ELF-1 (cell line): ENCODE measurements around the gene NPM3.

ENCODE experiments used
- DNase-seq: peaks from one replicate; pipeline ENCODE4 v3.0.0-alpha.2; 2016; ENCODE audit warnings: low read depth, low spot score

The NPM3 gene

GRCh38 chr10:101759309-101760247, 23.7 kb downstream of the NPM3 start:
- DNase-seq: peak; percentile 77

- no peak for DNase-seq
Observed at GRCh38 chr10:101758858-101759257, 24.4 kb downstream of the NPM3 start.

GRCh38 chr10:101752241-101752640, 31.0 kb downstream of the NPM3 start:
- no peak for DNase-seq

- DNase-seq: peak; percentile 85
Observed at GRCh38 chr10:101749047-101750016, 33.9 kb downstream of the NPM3 start.

GRCh38 chr10:101748496-101748895, 34.8 kb downstream of the NPM3 start:
- DNase-seq: no peak

- no peak for DNase-seq
Observed at GRCh38 chr10:101745074-101745696, 38.1 kb downstream of the NPM3 start.

- no peak for DNase-seq
Observed at GRCh38 chr10:101744267-101744666, 39.0 kb downstream of the NPM3 start.

GRCh38 chr10:101741938-101742337, 41.3 kb downstream of the NPM3 start:
- DNase-seq: no peak

GRCh38 chr10:101736666-101737065, 46.6 kb downstream of the NPM3 start:
- DNase-seq: no peak

GRCh38 chr10:101732096-101732495, 51.1 kb downstream of the NPM3 start:
- no peak for DNase-seq
